GM18907 (cell line): ENCODE results near the gene CAMSAP1.

Experiments used
- ATAC-seq: cut with Tn5 transposase; IDR thresholded peaks from one replicate; pipeline ENCODE4 v1.9.1; 2021; ENCODE audit warnings: mild to moderate bottlenecking, moderate library complexity; ENCODE audit not compliant: unreplicated experiment

CAMSAP1 gene

DNA sequence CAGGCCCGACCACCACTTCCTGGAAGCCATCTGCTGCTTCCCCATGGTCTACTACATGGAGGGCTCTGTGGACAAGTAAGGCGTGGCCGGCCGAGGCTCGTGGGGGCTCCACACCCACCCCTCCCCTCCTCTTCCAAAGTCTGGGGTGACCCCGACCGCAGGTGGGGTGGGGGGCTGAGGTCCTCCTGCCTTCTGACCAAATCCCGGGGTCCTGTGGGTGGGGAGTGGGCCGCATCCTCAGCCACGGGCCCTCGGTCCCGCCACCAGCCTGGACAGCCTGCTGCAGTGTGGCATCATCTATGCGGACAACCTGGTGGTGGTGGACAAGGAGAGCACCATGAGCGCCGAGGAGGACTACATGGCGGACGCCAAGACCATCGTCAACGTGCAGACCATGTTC is 128.9 kb downstream of the CAMSAP1 start:
- no peak for ATAC-seq

DNA sequence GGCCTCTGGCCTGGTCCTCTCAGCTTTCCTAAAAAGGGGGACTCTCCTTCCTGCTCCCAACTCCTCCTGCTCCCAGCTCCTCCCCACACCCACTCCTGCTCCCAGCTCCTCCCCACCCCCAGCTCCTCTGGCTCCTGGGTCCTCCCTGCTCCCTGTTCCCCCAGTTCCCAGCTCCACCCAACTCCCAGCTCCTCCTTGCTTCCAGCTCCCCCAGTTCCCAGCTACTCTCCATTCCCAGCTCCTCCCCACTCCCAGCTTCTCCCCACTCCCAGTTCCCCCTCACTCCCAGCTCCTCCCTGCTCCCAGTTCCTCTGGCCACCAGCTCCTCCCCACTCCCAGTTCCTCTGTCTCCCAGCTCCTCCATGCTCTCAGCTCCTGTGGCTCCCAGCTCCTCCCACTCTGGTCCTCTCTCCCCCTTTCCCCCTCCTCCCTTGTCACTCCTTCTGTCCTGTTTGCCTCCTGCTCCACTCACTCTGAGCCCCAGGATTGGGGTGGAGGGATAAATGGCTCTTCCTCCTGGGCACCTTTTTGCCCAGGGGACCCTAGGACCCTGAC is 129.6 kb downstream of the CAMSAP1 start:
- no peak for ATAC-seq

DNA sequence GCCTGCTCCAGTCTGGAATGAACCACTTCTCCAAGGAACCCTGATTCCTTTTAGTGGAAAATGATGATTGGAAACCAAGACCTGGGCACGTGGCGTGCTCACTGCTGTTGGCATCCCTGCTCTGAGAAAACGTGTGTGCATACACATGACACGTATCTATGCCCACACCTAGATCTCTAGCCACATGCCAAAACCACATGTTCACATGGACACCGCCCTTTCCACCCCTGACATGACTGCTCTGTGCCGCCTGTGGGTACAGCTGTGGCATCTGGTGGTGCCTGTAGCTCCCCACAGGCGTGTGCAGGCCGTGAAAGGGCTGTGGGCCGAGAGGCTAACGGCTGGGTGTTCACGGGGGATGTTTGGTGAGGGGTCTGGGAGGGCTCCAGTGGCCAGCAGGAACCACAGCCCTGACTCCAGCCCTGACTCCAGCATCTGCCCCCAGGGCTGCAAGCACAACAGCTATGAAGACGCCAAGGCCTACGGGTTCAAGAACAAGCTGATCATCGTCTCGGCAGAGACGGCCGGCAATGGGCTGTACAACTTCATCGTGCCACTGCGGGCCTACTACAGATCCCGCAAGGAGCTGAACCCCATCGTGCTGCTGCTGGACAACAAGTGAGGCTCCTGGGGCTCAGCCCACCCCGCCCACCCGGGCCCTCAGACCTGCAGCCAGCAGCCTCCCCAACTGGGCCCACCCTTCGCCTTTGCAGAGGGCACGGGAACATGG is 130.3 kb downstream of the CAMSAP1 start:
- ATAC-seq = no peak

GRCh38 chr9:135775911-135776310 is 131.4 kb downstream of the CAMSAP1 start:
- no peak for ATAC-seq

GRCh38 chr9:135774794-135775525 is 132.4 kb downstream of the CAMSAP1 start:
- ATAC-seq = no peak

DNA sequence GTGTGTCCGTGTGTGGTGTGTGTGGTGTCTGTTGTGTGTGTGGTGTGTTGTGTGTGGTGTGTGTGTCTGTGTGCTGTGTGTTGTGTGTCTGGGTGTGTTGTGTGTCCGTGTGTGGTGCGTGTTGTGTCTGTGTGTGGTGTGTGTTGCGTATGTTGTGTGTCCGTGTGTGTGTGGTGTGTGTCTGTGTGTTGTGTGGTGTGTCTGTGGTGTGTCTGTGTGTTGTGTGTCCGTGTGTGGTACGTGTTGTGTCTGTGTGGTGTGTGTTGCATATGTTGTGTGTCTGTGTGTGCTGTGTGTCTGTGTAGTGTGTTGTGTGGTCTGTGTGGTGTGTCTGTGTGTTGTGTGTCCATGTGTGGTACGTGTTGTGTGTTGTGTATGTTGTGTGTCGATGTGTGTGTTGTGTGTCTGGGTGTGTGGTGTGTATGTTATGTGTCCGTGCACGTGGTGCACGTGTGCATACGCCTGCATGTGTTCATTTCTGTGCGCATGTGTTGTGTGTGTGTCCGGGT is 133.1 kb downstream of the CAMSAP1 start:
- no peak for ATAC-seq

DNA sequence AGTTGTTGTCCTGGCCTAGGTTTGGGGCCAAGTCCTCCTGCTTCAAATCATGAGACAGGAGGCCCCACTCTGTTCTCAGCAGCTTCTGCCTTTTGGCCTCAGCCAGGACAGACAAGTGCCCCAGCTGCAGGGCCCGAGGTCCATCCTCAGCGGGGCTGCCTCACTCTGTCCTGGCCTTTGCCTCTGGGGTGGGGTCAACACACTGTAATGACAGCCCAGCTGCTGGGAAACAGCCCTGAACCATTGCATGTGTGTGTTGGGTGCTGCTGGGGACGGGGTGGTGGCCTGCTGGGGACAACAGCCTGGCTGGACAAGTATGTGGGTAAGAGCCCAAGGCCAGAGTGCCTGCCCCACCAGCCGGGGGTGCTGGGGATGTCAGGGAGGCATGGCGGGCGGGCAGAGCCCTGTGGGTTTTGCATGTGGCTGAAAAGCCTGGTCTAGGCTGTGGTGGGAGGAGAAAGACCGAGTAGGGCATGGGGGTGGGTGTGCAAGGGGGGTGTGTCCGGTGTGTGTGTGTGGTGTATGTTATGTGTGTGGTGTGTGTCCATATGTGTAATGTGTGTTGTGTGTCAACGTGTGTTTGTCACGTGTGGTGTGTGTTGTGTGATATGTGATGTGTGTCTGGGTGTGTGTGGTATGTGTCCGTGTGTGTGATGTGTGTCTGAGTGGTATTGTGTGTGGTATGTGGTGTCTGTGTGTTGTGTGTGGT is 133.7 kb downstream of the CAMSAP1 start:
- ATAC-seq = no peak

GRCh38 chr9:135772702-135773493 is 134.4 kb downstream of the CAMSAP1 start:
- ATAC-seq = no peak

- no peak for ATAC-seq
These were observed 135.2 kb downstream of the CAMSAP1 start for GRCh38 chr9:135772056-135772646.

DNA sequence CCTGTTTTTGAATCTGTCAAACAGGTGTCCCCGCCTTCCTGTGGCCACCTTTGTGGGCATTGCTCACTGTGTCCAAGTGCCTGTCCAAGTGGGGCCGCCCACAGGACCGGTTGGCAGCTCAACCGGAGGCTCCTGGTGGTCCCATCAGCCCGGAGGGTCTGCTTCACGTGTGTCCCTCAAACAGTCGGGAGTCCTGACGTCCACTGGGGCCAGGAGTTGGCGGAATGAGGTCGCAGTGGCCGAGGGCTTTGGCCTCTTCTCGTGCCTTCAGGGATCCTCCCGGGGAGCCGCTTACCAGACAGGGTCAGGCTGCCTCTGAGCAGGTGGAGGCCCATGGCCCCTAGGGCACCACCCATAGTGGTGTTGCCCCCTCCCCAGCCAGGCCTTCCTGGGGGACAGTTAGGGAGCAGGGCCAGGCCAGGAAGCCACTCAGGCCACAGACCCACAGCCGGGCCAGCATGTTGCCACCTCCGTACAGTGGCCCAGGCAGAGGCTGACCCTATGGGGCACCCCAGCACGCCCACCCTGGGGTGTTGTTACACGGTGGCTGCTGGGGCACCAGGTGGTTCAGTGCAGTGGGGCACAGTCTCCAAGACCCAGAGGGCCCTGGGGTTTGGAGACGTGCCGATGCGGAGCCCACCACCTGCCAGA is 135.8 kb downstream of the CAMSAP1 start:
- ATAC-seq = no peak

DNA sequence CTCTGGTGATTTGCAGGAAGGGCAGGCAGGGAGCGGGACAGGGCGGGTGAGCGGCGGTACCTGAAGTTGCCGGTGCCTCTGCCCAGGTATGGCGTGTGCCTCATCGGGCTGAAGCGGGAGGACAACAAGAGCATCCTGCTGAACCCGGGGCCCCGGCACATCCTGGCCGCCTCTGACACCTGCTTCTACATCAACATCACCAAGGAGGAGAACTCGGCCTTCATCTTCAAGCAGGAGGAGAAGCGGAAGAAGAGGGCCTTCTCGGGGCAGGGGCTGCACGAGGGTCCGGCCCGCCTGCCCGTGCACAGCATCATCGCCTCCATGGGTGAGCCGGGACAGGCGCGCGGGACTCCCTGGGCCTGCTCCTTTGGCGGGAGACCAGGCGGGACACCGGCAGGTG is 136.6 kb downstream of the CAMSAP1 start:
- ATAC-seq = no peak

DNA sequence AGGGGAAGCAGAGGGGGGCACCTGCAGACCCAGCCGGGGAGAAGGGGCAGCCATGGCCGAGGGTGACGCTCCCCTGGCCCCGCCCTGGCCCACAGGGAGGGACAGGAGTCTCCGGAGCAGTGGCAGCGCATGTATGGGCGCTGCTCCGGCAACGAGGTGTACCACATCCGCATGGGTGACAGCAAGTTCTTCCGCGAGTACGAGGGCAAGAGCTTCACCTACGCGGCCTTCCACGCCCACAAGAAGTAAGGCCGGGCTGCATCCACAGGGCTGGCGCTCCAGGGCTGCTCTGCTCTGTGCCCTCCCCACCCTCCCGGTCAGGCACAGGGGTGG is 137.2 kb downstream of the CAMSAP1 start:
- no peak for ATAC-seq

DNA sequence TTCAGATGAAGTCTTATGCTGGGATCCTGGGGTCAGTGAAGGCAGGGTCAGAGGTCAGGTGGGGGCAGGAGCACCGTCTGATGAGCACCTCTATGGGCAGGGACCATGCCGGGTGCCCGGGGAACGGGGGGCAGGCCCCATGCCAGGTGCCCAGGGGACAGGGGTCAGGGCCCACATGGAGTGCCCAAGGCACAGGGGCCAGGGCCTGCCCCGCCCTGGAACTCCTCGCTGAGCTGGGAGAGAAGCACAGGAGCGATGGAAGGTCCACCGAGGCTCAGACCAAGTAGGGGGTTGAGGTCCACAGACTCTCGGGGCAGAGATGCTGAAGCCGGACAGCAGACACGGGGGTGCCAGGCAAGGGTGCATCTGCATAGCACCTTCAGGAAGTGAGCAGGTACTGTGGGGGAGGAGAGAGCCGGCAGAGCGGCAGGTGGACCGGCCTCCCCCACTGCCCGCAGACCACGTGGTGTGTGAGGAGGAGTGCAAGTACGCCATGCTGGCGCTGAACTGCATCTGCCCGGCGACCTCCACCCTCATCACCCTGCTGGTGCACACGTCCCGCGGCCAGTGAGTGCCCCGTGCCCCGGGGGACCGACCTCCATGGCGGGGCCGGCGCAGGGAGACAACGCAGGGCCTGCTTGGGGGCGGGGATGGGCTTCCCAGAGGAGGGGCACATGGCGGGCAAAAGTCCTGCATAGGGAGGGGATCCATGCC is 137.7 kb downstream of the CAMSAP1 start:
- ATAC-seq = no peak

DNA sequence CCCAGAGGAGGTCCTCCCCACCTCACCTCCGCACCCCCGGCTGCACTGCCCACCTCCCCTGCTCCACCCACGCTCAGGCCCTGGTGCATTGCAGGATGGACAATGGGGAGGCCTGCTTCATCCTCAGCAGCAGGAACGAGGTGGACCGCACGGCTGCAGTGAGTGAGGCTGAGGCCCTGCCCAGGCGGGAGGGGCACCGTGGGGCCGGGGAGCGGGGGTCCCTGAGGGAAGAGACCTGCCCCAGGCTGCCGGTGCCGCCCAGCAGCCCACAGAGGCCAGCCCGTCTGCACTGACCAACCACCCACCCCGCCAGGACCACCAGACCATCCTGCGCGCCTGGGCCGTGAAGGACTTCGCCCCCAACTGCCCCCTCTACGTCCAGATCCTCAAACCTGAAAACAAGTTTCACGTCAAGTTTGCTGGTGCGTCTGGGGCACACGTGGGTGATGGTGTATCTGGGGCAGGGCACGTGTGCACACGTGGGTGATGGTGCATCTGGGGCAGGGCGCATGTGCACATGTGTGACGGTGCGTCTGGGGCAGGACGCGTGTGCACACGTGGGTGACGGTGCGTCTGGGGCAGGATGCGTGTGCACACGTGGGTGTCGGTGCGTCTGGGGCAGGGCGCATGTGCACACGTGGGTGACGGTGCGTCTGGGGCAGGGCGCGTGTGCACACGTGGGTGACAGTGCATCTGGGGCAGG is 138.7 kb downstream of the CAMSAP1 start:
- no peak for ATAC-seq

DNA sequence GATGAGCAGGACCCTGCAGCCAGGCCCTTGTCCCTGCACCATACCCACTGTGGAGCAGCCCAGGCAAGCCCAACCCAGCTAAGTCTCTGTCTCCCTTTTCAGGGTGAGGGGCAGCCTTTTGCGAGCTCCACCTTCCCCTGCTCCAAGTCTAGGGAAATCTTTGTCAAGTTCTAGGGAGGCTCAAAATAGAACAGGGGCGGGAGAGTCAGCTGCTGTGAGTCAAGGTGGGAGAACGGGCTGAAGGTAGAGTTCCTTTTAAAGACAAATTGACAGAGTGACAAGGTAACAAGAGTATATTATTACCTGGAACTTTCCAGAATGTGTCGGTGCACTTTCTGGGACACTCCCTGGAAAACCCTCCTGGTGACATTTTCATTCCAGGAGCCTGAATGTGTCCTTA is 140.6 kb downstream of the CAMSAP1 start:
- ATAC-seq = no peak

- no peak for ATAC-seq
These were observed 141.1 kb downstream of the CAMSAP1 start for GRCh38 chr9:135766251-135766650.

DNA sequence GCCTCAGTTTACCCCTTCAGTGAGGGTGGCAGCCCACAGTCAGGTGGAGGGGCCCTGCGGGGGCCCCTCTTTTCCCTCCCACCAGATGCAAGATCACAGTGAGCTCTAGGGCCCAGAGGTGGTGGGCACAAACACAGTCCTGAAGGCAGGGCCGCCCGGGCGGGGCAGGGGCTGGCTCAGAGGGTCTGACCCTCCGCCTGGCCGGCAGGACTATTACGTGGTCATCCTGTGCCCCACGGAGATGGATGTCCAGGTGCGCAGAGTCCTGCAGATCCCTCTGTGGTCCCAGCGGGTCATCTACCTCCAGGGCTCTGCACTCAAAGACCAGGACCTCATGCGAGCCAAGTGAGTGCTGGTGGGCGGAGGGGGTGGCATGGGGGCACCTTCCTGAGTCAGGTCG is 141.9 kb downstream of the CAMSAP1 start:
- ATAC-seq = no peak

DNA sequence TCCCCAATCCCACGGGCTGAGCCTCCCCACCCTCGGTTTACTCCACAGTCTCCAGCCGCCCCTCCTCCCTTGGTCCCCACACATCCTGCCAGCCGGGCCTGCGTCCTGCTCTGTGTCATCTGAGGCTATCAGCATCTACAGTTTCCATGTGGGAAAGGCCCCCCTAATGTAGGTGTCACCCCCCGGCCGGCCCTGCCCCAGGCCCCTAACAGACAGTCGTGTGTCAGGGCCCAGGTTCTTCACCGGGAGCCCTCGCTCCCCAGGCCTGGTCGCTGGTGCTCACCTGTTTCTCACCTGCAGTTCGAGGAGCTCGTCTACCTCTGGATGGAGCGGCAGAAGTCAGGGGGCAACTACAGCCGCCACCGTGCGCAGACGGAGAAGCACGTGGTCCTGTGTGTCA is 142.6 kb downstream of the CAMSAP1 start:
- no peak for ATAC-seq
